Keratinocyte (primary cell): ENCODE data around the gene SEC31A. TPM values are rescaled to one million over a fixed set of nuclear protein-coding genes. Genes with fewer than 3 reads are reported as not detected.

Experiments
- DNase-seq: peaks from one replicate; pipeline ENCODE4 v3.0.0-alpha.2; 2011; ENCODE audit warnings: low read depth, missing footprints, low spot score
- FAIRE-seq: peaks from 2 replicates; lab custom pipeline; 2011; peaks lifted over from hg19 to GRCh38; lab: Jason Lieb, UNC
- H2AFZ ChIP-seq: 2 replicates; pipeline ENCODE4 v1.6.0; 2012; ENCODE audit warnings: low read length, control low read depth, inconsistent platforms; ENCODE audit not compliant: control insufficient read depth
- H3K27ac ChIP-seq: 2 replicates; pipeline ENCODE4 v1.5.1; 2011; ENCODE audit warnings: low read length; ENCODE audit not compliant: control insufficient read depth, insufficient read depth
- H3K27me3 ChIP-seq: 3 replicates; pipeline ENCODE4 v1.6.0; 2011; ENCODE audit warnings: low read length; ENCODE audit not compliant: control insufficient read depth, insufficient read depth; ENCODE audit errors: extremely low read depth
- H3K36me3 ChIP-seq, 2 experiments: 2 replicates in 1 of 2; 3 replicates in 1 of 2; pipeline ENCODE4 v1.5.1; 2011; ENCODE audit warnings: low read length in 2 of 2, mild to moderate bottlenecking in 1 of 2; ENCODE audit not compliant: control insufficient read depth in 2 of 2, insufficient read depth in 2 of 2; ENCODE audit errors: extremely low read depth in 1 of 2
- H3K4me1 ChIP-seq: 3 replicates; pipeline ENCODE4 v1.5.1; 2011; ENCODE audit warnings: low read length; ENCODE audit not compliant: control insufficient read depth, insufficient read depth; ENCODE audit errors: extremely low read depth
- H3K4me2 ChIP-seq: 3 replicates; pipeline ENCODE4 v1.6.0; 2011; ENCODE audit warnings: low read depth, low read length; ENCODE audit not compliant: control insufficient read depth, insufficient read depth; ENCODE audit errors: extremely low read depth
- H3K4me3 ChIP-seq, 3 experiments: fragments of 200-600 bp in 1 of 3; sonication (generic) in 1 of 3; 2 replicates in 2 of 3; 3 replicates in 1 of 3; pipeline ENCODE4 v1.5.1; 2011 to 2016; ENCODE audit warnings: low read length in 3 of 3, mild to moderate bottlenecking in 3 of 3, control low read depth in 2 of 3, inconsistent platforms in 1 of 3, low read depth in 1 of 3, mixed read lengths in 1 of 3, mixed run types in 1 of 3, moderate library complexity in 1 of 3; ENCODE audit not compliant: control insufficient read depth in 2 of 3, insufficient read depth in 2 of 3; ENCODE audit errors: extremely low read depth in 1 of 3
- H3K79me2 ChIP-seq: 2 replicates; pipeline ENCODE4 v1.6.0; 2012; ENCODE audit warnings: low read length; ENCODE audit not compliant: control insufficient read depth, insufficient read depth
- H3K9ac ChIP-seq: 3 replicates; pipeline ENCODE4 v1.6.0; 2011; ENCODE audit warnings: low read length; ENCODE audit not compliant: control insufficient read depth, insufficient read depth; ENCODE audit errors: extremely low read depth
- H3K9me1 ChIP-seq: 3 replicates; pipeline ENCODE4 v1.6.0; 2011; ENCODE audit warnings: low read length; ENCODE audit not compliant: control insufficient read depth, insufficient read depth; ENCODE audit errors: extremely low read depth
- H3K9me3 ChIP-seq: 2 replicates; pipeline ENCODE4 v1.5.1; 2012; ENCODE audit warnings: low read depth, low read length; ENCODE audit not compliant: control insufficient read depth
- H4K20me1 ChIP-seq: 3 replicates; pipeline ENCODE4 v1.6.0; 2011; ENCODE audit warnings: low read length; ENCODE audit not compliant: control insufficient read depth, insufficient read depth; ENCODE audit errors: extremely low read depth
- EZH2 ChIP-seq: IDR thresholded peaks from one replicate; pipeline ENCODE4 v1.6.1; 2012; ENCODE audit warnings: inconsistent platforms, mild to moderate bottlenecking, low read length, moderate library complexity
- dilution Hi-C: fragments of 300-500 bp; cut with MboI; formaldehyde crosslinking; loops from one replicate; pipeline ENCODE4 v1.7.0; 2020; ENCODE audit warnings: low sequenced_read_pairs; ENCODE audit not compliant: extremely low pct_ligation_motif_present
- polyA plus RNA-seq, 5 experiments: library from polyadenylated mRNA; depleted of rRNA in 3 of 5; stranded (reverse) in 3 of 5; stranded (forward) in 1 of 5; unstranded in 1 of 5; fragments of >200 nt; gene quantifications; 1 replicate in 1 of 5; 2 replicates in 3 of 5; 3 replicates in 1 of 5; pipeline versions ENCODE4 v1.2.1 to v1.2.3, GENCODE V29; 2011 to 2012; ENCODE audit warnings: missing spikeins in 2 of 5, low read depth in 1 of 5, low replicate concordance in 1 of 5
- TF ChIP-seq, protein P1 (sequence below), 3 experiments: IDR thresholded peaks in 1 of 3; conservative IDR thresholded peaks in 1 of 3; optimal IDR thresholded peaks in 1 of 3; 2 replicates in 2 of 3; 3 replicates in 1 of 3; pipeline versions ENCODE3 to v1.5.1; 2011; ENCODE audit warnings: low read length in 3 of 3, mild to moderate bottlenecking in 3 of 3, moderate library complexity in 2 of 3, control low read depth in 1 of 3, inconsistent platforms in 1 of 3; ENCODE audit not compliant: insufficient read depth in 2 of 3; ENCODE audit errors: extremely low read depth in 1 of 3

SEC31A gene
- polyA plus RNA-seq, 1 donor (not counting 4 experiments of a cell fraction or from before 2014, with no cell fraction given) = 192 TPM

DNA sequence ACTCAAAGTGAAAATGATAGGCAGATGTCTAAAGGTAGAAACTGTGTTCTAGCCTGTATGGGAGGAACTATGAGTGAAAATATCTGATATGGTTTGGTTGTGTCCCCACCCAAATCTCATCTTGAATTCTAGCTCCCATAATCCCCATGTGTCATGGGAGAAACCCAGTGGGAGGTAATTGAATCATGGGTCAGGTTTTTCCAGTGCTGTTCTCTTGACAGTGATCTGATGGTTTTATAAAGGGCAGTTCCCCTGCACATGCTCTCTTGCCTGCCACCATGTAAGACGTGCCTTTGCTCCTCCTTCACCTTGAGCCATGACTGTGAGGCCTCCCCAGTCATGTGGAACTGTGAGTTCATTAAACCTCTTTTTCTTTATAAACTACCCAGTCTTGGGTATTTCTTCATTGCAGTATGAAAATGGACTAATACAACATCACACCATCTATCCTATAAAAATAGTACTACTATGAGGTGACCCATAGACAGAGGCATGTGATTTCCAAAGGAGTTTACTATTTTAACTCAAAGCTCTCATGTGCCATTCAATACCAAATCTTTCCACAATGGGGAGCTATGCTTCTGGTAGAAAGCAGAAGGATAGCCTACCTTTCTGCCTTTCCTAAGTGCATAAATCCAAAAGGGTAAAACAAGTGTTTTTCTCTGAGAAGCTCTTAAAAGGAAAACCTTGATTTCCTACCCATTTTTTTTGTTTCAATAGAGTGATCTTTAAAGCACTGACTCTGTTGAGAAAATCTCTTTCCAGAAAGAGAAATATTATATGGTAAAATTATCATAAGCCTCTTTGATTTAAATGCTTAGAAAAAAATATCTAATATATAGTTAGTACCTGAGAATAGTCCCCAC lies 38.8 kb downstream of the SEC31A start:
- Histone ChIP-seq H3K4me2 (no peak overlapping the region), H3K9me1 (no peaks in the 10 kb centered on the region), H3K36me3 (peaks cover 26 to 34% of the 10 kb centered on the region in 2 experiments), H3K27me3 (no peaks in the 10 kb centered on the region), H4K20me1 (no peaks in the 10 kb centered on the region), H3K79me2 (peaks cover 3% of the 10 kb centered on the region), H3K9ac (no peak overlapping the region), H3K27ac (no peak overlapping the region), H3K4me1 (peaks cover 9% of the 10 kb centered on the region), H3K9me3 (no peaks in the 10 kb centered on the region), H3K4me3 (no peak overlapping the region), H2AFZ (no peak overlapping the region)
- DNase-seq (no peak), FAIRE-seq (no peak)
- no peak for TF ChIP-seq EZH2
- TF ChIP-seq, protein P1, sequence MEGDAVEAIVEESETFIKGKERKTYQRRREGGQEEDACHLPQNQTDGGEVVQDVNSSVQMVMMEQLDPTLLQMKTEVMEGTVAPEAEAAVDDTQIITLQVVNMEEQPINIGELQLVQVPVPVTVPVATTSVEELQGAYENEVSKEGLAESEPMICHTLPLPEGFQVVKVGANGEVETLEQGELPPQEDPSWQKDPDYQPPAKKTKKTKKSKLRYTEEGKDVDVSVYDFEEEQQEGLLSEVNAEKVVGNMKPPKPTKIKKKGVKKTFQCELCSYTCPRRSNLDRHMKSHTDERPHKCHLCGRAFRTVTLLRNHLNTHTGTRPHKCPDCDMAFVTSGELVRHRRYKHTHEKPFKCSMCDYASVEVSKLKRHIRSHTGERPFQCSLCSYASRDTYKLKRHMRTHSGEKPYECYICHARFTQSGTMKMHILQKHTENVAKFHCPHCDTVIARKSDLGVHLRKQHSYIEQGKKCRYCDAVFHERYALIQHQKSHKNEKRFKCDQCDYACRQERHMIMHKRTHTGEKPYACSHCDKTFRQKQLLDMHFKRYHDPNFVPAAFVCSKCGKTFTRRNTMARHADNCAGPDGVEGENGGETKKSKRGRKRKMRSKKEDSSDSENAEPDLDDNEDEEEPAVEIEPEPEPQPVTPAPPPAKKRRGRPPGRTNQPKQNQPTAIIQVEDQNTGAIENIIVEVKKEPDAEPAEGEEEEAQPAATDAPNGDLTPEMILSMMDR (optimal IDR thresholded peaks at IDR 0.05 in 1 of 3, IDR thresholded peaks at IDR 0.05 in 1 of 3, conservative IDR thresholded peaks at IDR 0.05 in 1 of 3; ENCODE audit: extremely low read depth in 1 of 3, insufficient read depth in 2 of 3, low read length in 3 of 3) = peak in 1 of 3 experiments; percentile 25
- dilution Hi-C loops = no loop called here

DNA sequence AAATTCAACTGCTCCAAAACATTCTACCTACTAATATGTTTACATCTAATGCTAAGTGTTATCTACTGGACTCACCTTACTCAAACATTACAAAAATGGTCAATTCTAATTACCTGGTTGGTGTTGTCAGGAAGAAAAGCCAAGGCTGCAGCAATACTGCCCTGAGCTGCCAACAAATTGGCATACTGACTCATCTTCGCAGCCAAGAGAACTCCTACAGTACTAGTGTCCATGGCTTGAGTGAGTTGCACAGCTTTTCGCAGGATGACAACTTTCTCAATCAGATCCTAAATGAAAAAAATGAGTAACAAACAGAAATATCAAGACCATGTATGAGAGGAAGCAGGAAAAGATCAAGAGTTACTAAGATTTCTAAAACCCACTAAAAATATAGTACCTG lies 39.6 kb downstream of the SEC31A start:
- DNase-seq (no peak), FAIRE-seq (no peak)
- dilution Hi-C loops = no loop called here
- Histone ChIP-seq H3K4me2 (no peak overlapping the region), H3K4me3 (no peak overlapping the region), H3K27me3 (no peaks in the 10 kb centered on the region), H3K27ac (no peak overlapping the region), H3K9ac (no peak overlapping the region), H3K4me1 (peaks cover 9% of the 10 kb centered on the region), H3K36me3 (peaks cover 28 to 36% of the 10 kb centered on the region in 2 experiments), H2AFZ (no peak overlapping the region), H3K9me1 (peaks cover 2% of the 10 kb centered on the region), H3K9me3 (no peaks in the 10 kb centered on the region), H4K20me1 (no peaks in the 10 kb centered on the region), H3K79me2 (peaks cover 3% of the 10 kb centered on the region)
- TF ChIP-seq, protein P1 (optimal IDR thresholded peaks at IDR 0.05 in 1 of 3, IDR thresholded peaks at IDR 0.05 in 1 of 3, conservative IDR thresholded peaks at IDR 0.05 in 1 of 3; ENCODE audit: extremely low read depth in 1 of 3, insufficient read depth in 2 of 3, low read length in 3 of 3) = no peak
- TF ChIP-seq EZH2 = no peak
